HepG2 (cell line): ENCODE data around the gene AP1M1. TPM values are rescaled to one million over a fixed set of nuclear protein-coding genes. Genes with fewer than 3 reads are reported as not detected.

Experiments used
- CERS6 ChIP-seq: sonication (generic); formaldehyde crosslinking; IDR thresholded peaks from 2 replicates; pipeline ENCODE4 v1.5.0; 2020; ENCODE audit warnings: missing genetic modification reagents
- FOXM1 ChIP-seq: sonication (generic); formaldehyde crosslinking; IDR thresholded peaks from 2 replicates; pipeline ENCODE4 v1.5.0; 2020; ENCODE audit warnings: missing genetic modification reagents
- GPBP1L1 ChIP-seq: sonication (generic); formaldehyde crosslinking; IDR thresholded peaks from 2 replicates; pipeline ENCODE4 v1.5.0; 2020; ENCODE audit warnings: mild to moderate bottlenecking, missing genetic modification reagents
- HDAC2 ChIP-seq: sonication (generic); formaldehyde crosslinking; IDR thresholded peaks from 2 replicates; pipeline ENCODE4 v1.4.0; 2020; ENCODE audit warnings: missing genetic modification reagents
- NR2C2 ChIP-seq: sonication (generic); formaldehyde crosslinking; IDR thresholded peaks from 2 replicates; pipeline ENCODE4 v1.4.0; 2020; ENCODE audit warnings: missing genetic modification reagents, mild to moderate bottlenecking, moderate library complexity, borderline replicate concordance
- SP5 ChIP-seq: IDR thresholded peaks from 2 replicates; pipeline ENCODE4 v1.6.1; 2016; ENCODE audit warnings: low read depth, borderline replicate concordance
- SRY ChIP-seq: sonication (generic); formaldehyde crosslinking; IDR thresholded peaks from 2 replicates; pipeline ENCODE4 v1.8.0; 2022; ENCODE audit warnings: mild to moderate bottlenecking, missing genetic modification reagents
- ZBED4 ChIP-seq: sonication (generic); formaldehyde crosslinking; IDR thresholded peaks from 2 replicates; pipeline ENCODE4 v1.4.0; 2020; ENCODE audit warnings: missing genetic modification reagents, borderline replicate concordance
- ZBTB4 ChIP-seq: sonication (generic); formaldehyde crosslinking; IDR thresholded peaks from 2 replicates; pipeline ENCODE4 v1.4.0; 2020; ENCODE audit warnings: missing genetic modification reagents, mild to moderate bottlenecking, borderline replicate concordance
- ZBTB49 ChIP-seq: sonication (generic); formaldehyde crosslinking; IDR thresholded peaks from 2 replicates; pipeline ENCODE4 v1.4.0; 2020; ENCODE audit warnings: missing genetic modification reagents, borderline replicate concordance
- ZNF20 ChIP-seq: sonication (generic); formaldehyde crosslinking; IDR thresholded peaks from 2 replicates; pipeline ENCODE4 v1.4.0; 2020; ENCODE audit warnings: mild to moderate bottlenecking, moderate library complexity, missing genetic modification reagents
- ZNF205 ChIP-seq: IDR thresholded peaks from 2 replicates; pipeline ENCODE4 v1.6.1; 2018; ENCODE audit warnings: missing biosample characterization, missing genetic modification reagents
- ZNF580 ChIP-seq: IDR thresholded peaks from 2 replicates; pipeline ENCODE4 v1.6.1; 2016; ENCODE audit warnings: low read depth, borderline replicate concordance
- ZNF788 ChIP-seq: sonication (generic); formaldehyde crosslinking; IDR thresholded peaks from 2 replicates; pipeline ENCODE4 v1.5.0; 2020; ENCODE audit warnings: mild to moderate bottlenecking, missing genetic modification reagents, borderline replicate concordance
- polyA plus RNA-seq, 8 experiments: library from polyadenylated mRNA; depleted of rRNA in 3 of 8; stranded (reverse) in 7 of 8; unstranded in 1 of 8; fragments of >200 nt; fragmentation: Illumina TruSeq in 4 of 8; extraction: Trizol in 4 of 8; gene quantifications; 2 replicates each; pipeline versions ENCODE4 v1.2.1 to v1.2.3, GENCODE V29; 2011 to 2016; ENCODE audit warnings: low read depth in 4 of 8, missing spikeins in 1 of 8, mixed read lengths in 1 of 8; ENCODE audit not compliant: insufficient read depth in 1 of 8
- total RNA-seq, 5 experiments: library from RNA; depleted of rRNA; stranded (reverse); fragments of >200 nt; fragmentation: Illumina TruSeq; extraction: Trizol; gene quantifications; 2 replicates each; pipeline ENCODE4 v1.2.3, GENCODE V29; 2016; ENCODE audit warnings: low read depth in 1 of 5

Gene AP1M1
- total and polyA plus RNA-seq, 2 of the 13 experiments (the other 11 are each of a cell fraction or from before 2014, with no cell fraction given), result 34.4 to 46.1 TPM

GRCh38 chr19:16262618-16263017, 64.9 kb downstream of the AP1M1 start (continued):
- TF ChIP-seq CERS6 (CRISPR knock-in tag) (no peak), HDAC2 (CRISPR knock-in tag) (peak; percentile 64; the same call in 1 of the 2 replicates), FOXM1 (no peak), ZNF20 (CRISPR knock-in tag) (no peak), GPBP1L1 (no peak), SP5 (CRISPR knock-in tag) (peak; percentile 15; the same call in 1 of the 2 replicates), ZNF788 (CRISPR knock-in tag) (peak; percentile 38; the same call in 1 of the 2 replicates), ZNF580 (no peak), ZBED4 (CRISPR knock-in tag) (peak; percentile 58; the same call in 1 of the 2 replicates), ZNF205 (CRISPR knock-in tag) (peak; percentile 78; the same call in 1 of the 2 replicates), ZBTB49 (CRISPR knock-in tag) (no peak), NR2C2 (CRISPR knock-in tag) (no peak), ZBTB4 (CRISPR knock-in tag) (no peak), SRY (CRISPR knock-in tag) (no peak)
